GM21723 (cell line): ENCODE results near the gene SLCO3A1.

Experiments used
- ATAC-seq: cut with Tn5 transposase; IDR thresholded peaks from one replicate; pipeline ENCODE4 v1.9.1; 2021; ENCODE audit warnings: mild to moderate bottlenecking, moderate library complexity; ENCODE audit not compliant: unreplicated experiment

SLCO3A1 gene

DNA sequence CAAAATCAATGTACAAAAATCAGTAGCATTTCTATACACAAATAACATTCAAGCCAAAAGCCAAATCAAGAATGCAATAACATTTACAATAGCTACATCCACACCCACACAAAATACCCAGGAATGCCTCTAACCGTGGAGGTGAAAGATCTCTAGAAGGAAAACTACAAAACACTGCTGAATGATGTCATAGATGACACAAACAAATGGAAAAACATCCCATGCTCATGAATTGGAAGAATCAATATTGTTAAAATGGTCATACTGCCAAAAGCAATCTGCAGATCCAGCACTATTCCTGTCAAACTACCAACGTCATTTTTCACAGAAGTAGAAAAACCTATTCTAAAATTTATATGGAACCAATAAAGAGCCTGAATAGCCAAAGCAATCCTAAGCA lies 143.7 kb downstream of the SLCO3A1 start:
- ATAC-seq: no peak

DNA sequence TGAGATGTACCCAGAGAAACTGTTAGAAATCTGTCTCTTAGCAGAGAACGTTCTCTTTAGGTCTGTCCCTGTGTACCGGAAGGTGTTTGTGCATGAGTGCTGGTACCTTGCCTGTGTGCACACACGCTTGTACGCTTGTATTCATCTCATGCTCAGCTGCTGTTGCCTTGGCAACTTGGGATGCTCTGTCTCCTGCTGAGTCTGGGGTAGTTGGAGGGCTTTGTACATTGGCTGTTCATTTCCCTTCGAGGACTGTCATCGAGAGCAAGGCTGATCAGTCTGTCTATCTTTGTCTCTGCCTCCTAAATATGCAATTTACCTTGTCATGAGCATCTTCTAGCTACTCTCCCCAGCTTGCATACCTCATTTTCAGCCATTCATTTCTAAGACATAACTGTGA lies 147.2 kb downstream of the SLCO3A1 start:
- no peak for ATAC-seq

DNA sequence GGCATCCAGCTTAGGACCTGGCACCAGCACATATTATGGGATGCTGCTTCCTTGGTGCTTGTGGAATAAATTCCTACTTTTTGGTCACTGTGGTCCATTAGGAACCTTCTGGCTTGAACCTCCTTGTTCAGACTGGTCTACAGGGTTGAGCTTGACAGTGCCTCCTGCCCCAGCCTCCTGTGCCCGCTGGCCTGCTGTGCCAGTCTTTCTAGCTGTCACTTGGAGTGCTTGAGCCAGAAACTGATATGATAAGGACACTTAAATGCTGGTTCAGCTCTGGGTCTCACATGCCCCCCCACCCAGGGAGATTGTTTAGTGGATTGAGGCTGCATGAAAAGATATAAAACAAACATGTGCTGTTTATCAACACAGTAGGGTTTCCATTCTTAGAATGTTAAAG lies 147.8 kb downstream of the SLCO3A1 start:
- no peak for ATAC-seq

DNA sequence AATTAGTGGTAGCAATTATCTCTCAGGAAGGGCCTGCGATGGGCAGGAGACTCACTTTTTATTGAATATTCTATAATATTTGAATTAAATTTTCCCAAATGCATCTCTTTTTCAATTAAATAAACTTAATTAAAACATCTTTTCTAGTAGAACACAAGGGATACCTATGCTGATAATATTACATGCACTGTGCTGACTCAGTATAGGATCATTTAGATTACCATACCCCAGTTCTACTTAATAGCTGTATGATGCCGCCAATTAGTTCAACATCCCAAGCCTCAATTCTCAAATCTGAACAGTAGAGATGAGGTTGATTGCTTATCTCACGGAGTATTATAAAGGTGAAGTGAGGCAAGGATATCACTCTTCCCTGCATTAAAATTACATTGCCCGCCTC lies 149.2 kb downstream of the SLCO3A1 start:
- ATAC-seq: no peak

DNA sequence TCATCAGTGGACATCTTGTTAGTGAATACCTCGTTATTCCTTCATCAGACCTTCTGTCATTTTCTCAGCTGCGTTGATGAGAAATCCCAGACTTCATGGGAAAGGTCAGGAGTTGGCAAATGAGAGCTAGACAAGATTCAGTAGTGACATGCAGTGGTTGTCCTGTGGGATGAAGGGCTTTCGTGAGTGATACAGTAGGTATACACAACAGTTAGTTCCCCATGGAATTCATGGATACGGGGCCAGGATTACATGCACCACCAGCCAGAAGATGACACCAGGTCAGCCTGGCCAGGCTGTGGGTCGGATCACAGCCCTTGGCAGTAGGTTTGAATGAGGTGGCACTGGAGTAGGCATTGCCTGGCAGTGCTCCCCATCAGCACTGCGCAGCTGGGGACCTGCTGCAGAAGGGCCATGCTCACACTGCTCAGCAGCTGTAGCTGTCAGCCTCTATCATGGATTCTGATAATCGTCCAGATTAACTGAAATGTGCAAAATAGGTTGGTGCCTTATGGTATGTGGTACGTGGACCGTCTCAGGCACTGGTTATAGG lies 150.1 kb downstream of the SLCO3A1 start:
- ATAC-seq: no peak

DNA sequence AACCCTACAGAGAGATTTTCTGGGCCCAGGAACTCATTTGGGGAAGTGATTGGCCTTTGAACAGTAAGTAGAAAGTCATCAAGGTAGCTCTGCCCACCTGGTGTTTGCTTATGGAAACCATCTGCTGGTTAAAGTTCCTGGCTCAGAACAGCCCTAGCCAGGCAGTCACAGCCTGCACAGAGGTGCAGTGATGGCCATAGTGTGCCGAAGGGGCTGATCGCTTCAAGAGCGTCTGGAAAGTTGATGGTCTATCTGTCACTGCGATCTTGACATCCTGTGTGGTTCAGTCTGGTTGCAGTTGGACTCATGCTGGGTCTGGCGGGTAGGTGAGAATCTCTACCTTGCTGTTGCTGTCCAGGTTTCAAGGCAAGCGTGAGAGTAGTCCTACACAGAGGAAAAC lies 151.6 kb downstream of the SLCO3A1 start:
- ATAC-seq: no peak

DNA sequence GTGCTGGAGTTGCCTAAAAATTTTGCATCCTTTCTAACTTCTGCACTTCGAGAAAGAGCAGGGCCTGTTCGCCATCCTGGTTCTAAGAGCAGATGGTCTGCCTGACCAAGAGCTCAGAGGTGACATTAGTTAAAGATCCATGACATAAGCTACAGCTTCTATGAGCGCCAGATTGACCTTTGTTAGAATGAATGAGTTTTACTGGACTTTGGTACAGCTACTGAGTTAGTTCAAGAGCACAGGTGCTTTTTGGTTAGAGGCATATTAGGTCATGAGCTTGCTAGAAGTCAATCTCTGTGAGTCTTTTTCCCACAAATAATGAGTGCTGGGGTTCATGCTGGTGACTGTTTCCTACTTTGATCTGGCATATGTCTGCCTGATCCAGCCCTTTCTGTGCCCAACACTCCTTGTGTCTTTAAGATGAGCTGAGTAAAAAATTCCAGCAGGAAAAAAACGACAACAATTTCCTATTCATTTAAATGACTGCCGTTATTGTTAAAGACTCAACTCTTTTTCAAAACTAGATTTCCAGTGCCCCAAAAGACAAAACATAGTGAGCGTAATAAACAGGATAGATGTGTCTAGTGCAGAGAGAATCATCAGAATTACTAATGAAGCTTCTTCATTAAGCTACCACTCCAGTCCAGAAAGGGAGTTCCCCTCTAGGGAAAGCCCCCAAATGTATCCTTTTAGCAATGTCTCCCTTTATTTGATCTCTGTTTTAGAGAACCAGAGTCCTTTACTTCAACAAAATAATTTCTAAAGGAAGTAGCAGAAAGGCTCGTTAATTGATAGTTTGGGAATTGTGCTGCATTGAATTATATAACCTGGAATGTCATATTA lies 152.9 kb downstream of the SLCO3A1 start:
- no peak for ATAC-seq

DNA sequence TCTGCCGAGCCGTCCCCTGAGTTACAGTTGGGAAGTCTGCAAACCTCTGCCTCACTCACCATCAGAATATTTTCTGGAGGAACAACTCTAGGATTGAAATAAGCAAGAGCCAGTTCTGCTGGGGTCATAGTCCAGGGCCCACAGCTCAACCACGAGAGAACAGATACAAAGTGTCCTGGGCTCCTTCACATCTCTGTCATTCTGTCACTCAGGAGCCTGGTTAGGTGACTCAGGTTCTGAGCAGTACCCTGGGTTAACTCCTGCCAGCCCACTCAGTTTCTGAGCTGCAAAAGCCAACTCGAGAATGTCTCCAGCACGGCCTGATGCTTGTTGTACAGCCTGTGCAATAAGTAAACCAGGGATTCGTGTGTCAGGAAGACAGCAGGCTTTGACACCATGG lies 155.7 kb downstream of the SLCO3A1 start:
- no peak for ATAC-seq

DNA sequence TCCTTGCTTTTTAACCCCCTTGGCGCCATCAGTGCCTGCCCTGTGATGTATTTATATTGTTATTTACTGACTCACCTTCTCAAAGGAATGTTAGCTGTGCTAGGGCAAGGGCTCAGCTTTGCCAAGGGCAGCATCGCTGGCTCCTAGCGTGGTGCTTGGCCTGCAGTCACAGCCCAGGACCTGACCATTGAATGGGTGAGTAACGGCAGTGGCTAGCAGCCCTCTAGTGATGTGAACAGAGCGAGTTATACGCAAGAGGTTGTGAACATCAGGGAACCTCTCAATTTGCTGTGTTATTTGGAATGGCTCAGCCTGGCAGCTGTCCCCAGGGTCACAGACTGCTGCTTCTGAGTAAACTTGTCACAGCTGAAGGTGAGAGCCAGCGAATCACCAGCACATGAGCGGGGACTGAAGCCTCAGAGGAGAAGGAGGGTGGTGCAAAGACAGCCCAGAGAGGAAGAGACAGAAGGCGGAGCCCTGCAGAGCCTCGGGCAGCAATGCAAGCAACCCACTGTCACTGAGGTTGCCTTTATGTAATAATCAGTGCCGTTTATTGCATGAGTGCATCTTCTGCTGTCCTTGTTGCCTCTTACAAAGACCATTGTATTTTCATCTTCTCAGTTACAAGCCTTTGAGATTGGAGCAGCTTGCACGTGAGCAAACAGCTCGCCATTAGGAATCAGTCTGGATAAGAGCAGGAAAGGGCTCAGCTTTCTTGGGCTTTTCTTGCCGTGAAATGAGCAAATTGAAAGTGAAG lies 158.3 kb downstream of the SLCO3A1 start:
- no peak for ATAC-seq

DNA sequence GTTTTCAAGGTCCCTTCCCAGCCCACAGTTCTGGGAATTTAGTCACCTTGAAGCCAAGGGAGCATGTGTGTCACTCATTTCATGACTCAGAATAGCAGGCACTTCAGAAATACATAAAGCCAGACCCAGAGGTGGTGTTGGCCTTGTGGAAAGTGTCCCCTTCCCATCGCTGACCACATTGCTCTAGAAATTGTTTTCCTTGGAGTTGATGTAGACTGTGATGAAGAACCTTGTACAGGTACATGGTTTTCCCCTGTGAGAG lies 158.8 kb downstream of the SLCO3A1 start:
- no peak for ATAC-seq

DNA sequence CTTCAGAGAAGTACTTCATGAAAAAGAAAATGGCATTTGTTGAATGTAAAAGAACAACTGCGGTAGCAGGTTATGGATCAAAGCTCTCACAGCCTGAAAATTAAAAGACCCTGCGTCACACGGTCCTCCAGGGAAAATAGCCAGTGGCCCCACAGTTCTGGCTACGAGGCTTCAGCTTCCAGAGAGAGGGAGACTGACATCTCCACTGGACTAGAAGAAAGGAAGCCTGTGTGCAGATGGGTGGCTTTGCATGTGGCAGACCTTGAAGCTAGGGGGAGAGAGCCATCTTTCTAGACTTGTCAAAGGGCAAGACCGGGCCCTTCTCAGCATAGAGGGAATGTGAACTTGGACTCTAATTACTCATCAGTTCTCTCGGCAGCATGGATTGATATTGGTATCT lies 159.4 kb downstream of the SLCO3A1 start:
- no peak for ATAC-seq

DNA sequence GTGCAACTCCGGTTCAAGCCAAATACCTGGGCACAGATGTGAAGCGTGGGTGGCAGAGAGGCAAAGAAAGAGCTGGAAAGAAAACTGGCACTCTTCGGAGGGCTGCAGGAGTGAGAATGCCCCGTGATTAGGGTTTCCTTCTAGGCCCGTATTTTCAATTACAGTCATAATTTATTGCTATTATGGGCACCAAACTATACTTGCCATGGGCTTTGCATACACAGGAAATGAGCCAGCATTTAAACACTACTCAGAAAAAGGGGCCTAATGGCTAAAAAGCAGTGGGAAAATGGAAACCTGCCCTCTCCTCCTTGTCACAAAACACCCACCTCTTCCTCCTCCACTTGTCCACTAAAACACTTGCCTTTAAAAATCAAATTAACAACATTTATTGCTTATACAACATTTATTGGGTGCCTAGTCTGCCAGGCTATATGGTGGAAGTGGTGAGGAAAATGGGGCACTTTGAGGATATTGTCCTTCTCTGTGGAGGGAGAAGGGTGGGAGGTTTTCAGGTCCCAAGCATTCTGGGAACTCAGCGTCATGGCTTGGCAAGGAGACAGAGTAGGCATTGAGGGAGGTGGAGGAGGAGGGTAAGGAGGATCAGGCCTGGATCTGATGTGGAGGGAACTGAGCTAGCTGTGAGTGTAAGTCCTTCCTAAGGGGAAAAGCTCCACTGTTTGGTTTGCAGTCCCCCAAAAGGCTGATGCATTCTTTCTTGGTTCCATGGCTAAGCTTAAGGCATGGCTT lies 160.9 kb downstream of the SLCO3A1 start:
- no peak for ATAC-seq

DNA sequence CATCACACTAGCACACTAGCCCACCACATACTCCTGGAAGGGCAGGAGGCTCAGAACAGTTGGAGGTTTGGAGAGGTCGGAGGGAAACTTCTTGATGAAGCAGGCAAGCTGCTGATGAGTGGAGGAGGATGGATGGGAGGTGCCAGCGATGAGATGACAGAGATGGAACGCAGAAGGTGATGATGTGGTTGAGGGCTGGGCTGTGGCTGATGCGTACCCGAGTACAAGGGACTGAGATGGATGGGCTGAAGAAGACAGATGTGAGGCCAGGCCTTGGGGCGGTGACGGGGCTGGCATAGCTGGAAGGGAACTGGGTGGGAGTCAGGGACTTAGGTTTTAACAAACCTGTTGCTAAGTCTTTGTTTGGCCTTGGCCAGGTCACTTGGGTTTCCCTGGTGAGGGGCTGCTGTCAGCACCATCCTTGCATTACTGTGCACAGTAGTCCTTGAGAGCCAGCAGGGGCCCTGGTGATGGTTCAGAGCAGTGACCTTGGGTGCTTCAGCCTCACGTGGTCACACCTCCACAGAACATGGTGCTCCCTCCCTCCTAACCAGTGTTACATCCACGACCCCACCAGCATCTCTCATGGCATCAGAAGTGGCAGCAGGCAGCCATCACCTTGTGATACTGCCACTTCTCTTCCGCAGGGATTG lies 164.5 kb downstream of the SLCO3A1 start:
- no peak for ATAC-seq

DNA sequence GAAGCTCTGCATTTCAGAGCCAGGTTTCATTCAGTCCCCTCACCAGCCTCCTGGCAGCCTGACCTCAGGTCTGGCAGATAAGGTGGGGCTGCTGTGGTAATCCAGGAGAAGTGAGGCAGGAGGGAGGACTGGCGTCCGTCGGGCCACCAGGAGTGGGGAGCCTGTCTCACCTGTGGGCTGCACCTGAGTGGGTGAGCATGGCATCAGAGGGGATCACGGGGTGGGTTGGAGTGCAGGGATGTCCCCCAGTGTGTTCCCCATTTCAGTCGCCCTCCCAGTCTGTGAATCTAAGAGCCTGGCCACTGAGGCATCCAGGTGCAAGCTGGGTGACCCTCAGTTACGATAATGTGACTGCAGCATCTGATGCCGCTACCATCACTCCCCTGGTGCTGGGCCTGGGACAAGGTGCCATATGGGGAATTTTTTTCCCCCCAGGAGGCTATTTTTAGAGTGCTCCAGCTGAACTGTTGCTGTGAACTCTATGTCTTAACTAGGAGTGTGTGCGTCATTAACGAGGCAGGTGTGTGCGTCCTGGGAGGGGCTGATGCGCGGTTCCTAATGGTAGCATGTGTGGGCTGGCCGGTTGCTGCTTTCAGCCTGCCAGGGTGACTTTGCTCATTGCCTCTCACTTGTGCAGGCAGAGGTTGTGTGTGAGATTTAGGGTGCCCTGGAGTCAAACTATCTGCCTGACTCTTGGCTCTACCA lies 165.2 kb downstream of the SLCO3A1 start:
- no peak for ATAC-seq

DNA sequence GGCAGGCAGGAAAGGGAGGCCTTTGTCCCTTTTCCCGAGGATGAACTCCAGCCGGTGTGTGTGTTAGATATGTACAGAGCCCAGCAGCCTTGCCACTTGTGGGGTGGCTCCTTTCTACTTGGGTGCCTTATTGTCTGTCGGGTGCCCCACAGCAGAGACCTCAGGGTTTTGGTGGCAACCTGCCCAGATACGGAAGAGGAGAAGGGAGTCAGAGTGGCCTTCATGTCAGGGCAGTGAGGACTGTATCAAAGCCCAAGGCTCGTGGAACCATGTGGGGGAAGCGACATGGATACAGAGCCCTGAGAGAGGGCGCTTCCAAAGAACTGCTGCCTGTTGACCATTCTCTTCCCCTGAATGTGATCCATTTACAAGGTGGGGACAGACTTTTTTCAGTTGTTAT lies 166.2 kb downstream of the SLCO3A1 start:
- ATAC-seq: no peak

DNA sequence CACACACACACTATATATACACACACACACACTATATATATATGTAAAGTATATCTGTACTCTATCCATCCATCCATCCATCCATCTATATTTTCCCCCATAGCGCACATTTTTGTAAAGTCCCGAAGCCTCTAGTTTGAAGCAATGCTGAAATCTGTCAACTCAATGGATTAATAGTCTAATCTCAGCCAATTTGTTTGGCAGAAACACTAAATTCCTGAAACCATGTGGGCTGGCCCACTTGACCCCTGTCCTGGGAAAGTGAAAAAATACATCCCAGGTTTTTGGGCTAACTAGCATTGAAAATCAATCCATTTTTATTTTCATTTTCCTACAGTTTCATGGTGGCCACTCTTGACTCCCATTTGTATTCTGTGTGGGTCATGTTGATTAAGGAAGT lies 166.7 kb downstream of the SLCO3A1 start:
- no peak for ATAC-seq

DNA sequence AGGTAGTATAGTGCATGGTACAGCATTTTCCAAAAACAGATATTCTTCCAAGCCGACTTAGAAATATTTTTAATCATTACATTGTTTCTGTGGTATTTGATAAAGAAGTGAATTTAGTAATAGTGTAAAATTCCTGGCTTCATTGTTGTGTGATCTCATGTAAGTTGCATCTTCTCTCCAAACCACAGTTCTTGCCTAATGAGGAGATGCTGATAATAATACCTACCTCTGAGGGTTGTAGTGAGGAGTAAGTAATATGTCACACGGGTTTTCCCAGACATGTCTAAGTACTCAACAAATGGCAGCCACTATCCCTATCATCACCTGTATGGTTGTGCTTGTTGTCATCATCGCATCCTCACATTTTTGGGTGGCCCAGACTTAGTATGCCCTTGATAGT lies 167.3 kb downstream of the SLCO3A1 start:
- no peak for ATAC-seq

DNA sequence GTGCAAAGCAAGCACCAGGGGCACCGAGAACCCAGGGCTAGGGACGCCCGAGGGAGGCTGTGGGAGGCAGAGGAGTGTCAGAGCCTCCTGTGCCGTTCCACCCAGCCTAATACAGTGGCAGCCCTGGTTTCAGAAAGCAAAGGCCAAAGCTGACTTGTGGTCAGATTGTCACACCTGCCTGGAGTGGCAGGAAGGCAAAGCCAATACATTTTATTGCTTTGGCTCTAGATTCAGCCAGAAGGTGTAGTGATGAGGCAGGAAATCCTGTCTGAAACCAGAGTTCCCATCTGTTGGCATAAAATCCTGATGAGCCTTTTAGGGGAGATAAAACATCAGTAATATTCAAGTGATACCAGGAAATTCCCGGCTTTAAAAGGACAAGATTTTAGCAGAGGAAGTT lies 168.3 kb downstream of the SLCO3A1 start:
- ATAC-seq: no peak

DNA sequence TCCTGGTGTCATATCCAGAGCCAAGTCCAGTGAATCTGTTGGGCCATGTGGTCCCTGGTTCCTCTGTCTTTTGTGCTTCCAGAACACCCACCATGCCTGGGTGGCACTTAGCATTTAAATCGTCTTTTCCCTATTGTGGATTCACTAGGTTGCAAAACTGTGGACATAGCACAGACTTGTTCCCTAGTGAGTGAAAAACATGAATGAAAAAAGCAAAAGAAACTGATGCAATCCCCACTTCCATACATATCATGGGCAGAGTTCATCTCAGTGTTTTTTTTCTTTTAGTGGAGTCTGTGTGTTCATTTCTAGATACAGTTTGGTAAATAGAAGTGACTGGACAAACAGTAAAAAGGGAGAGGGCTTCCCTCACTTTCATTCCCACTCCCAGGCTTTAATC lies 170.5 kb downstream of the SLCO3A1 start:
- ATAC-seq: no peak

DNA sequence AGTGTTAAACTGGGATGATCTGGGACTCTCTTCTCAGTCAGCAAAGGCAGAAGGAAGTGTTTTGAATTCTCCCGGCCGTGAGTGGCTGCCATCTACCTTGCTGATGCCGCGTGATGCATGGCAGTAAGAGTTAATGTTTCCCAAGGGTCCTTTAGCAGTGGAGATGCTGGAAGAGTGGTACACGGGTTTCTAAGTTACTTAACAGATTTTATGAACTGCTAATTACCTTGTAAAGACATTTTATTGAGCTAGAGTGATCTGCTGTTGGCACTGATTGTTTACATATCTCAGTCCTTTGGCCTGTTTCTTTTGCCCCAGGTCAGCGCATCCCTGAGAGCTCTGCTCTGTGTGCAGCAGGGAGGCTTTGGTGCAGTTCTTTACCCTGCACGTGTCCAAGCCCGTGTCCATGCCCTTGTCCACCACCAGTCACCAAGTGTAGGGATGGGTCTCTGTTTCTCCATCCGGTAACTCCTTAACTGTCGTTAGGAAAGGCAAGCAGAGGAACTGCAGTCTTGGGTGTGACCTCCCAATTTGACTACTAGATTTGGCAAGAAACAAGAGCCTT lies 172.3 kb downstream of the SLCO3A1 start:
- ATAC-seq: no peak
